Measurements from ENCODE around the gene RNF217. TPM values are rescaled to one million over a fixed set of nuclear protein-coding genes. Genes with fewer than 3 reads are reported as not detected.
A peak's percentile ranks its signal among the peaks of the same experiment; 100 is the strongest.
"Not testable (repeated sequence)": the region's sequence is repeated elsewhere in the genome, so short reads cannot be mapped to it uniquely, and the experiment has no call there.

RNF217 gene, protein sequence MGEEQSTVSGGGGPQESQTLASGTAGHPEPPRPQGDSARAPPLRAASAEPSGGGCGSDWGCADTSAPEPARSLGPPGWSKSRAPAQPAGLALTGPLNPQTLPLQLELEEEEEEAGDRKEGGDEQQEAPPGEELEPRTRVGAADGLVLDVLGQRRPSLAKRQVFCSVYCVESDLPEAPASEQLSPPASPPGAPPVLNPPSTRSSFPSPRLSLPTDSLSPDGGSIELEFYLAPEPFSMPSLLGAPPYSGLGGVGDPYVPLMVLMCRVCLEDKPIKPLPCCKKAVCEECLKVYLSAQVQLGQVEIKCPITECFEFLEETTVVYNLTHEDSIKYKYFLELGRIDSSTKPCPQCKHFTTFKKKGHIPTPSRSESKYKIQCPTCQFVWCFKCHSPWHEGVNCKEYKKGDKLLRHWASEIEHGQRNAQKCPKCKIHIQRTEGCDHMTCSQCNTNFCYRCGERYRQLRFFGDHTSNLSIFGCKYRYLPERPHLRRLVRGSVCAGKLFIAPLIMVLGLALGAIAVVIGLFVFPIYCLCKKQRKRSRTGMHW
- 5.7 and 12.8 TPM in 2 replicates for total RNA-seq (2014; rRNA removed; shearing (Covaris generic); ENCODE audit: low replicate concordance)

GRCh38 chr6:124961777-124962638, at the start of gene RNF217:
Gene RNF217, plus strand, starts transcription at chr6:124962437. Its CDS starts 108 bp downstream, at chr6:124962545.
- DNase-seq (ENCODE audit: low read depth) = peak; percentile 82
- in situ Hi-C loops (cut with HindIII; ENCODE audit: low pct_unique_long_range_greater_than_20kb, low sequenced_read_pairs) = no loop called here

GRCh38 chr6:124913056-124913455, 49.2 kb upstream of the RNF217 start:
- no peak for DNase-seq (ENCODE audit: low read depth)
- in situ Hi-C loops (cut with HindIII; ENCODE audit: low pct_unique_long_range_greater_than_20kb, low sequenced_read_pairs) = no loop called here

- DNase-seq (ENCODE audit: low read depth) = no peak
- in situ Hi-C loops (cut with HindIII; ENCODE audit: low pct_unique_long_range_greater_than_20kb, low sequenced_read_pairs) = no loop called here
Measured at GRCh38 chr6:124917769-124918168, 44.5 kb upstream of the RNF217 start.

DNA sequence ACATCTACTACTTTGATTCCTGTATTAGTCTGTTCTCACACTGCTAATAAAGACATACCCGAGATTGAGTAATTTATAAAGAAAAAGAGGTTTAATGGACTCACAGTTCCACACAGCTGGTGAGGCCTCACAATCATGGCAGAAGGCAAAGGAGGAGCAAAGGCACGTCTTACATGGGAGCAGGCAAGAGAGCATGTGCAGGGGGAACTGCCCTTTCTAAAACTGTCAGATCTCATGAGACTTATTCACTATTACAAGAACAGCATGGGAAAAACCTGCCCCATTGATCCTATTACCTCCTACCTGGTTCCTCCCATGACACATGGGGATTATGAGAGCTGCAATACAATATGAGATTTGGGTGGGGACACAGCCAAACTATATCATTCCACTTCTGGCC, 42.5 kb upstream of the RNF217 start:
- in situ Hi-C loops (cut with HindIII; ENCODE audit: low pct_unique_long_range_greater_than_20kb, low sequenced_read_pairs); DNase-seq (ENCODE audit: low read depth): not testable (repeated sequence)

DNA sequence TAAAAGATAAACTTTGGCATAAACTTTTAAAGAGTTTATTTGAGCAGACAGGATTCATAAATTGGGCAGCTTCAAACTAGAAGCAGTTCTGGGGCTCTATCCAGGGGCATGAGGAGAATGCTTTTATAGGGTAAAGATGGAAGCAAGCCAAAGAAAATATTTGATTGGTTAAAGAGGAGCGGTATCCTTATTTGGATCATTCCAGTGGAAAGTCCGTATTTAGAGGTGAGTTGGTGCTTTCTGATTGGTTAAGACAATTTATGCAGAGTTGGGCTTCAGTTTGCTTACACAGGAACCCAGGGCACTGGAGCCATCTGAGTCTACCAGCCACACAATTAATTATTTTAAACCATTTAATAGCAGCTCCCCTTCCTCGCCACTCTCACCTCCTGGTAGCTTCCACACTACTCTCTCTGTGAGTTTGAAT, 37.9 kb upstream of the RNF217 start:
- peak; percentile 39 for DNase-seq (ENCODE audit: low read depth)
- in situ Hi-C loops (cut with HindIII; ENCODE audit: low pct_unique_long_range_greater_than_20kb, low sequenced_read_pairs) = no loop called here

GRCh38 chr6:124926435-124926834, 35.8 kb upstream of the RNF217 start:
- in situ Hi-C loops (cut with HindIII; ENCODE audit: low pct_unique_long_range_greater_than_20kb, low sequenced_read_pairs) = no loop called here
- no peak for DNase-seq (ENCODE audit: low read depth)

- no peak for DNase-seq (ENCODE audit: low read depth)
- in situ Hi-C loops (cut with HindIII; ENCODE audit: low pct_unique_long_range_greater_than_20kb, low sequenced_read_pairs) = no loop called here
Measured at GRCh38 chr6:124927806-124928205, 34.4 kb upstream of the RNF217 start.

GRCh38 chr6:124928851-124929250, 33.4 kb upstream of the RNF217 start:
- DNase-seq (ENCODE audit: low read depth) = no peak
- in situ Hi-C loops (cut with HindIII; ENCODE audit: low pct_unique_long_range_greater_than_20kb, low sequenced_read_pairs) = no loop called here

DNA sequence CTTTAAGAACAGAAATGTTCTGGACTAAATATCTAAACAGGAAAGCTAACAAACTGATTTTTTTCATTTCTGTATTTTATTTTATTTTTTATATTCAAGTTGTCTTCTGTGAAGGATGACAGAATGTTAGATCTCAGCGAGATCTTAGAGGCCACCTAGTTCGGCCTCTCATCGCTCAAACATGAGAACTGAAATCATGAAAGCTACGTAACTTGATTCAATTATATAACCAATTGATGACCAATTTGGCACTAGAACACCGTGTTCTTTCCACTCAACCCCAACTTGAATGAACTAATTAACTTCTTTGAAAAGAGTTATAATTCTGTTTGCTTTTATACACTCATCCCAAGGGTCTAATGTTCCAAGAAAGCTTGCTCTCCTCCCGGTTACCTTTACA, 24.6 kb upstream of the RNF217 start:
- DNase-seq (ENCODE audit: low read depth) = no peak
- in situ Hi-C loops (cut with HindIII; ENCODE audit: low pct_unique_long_range_greater_than_20kb, low sequenced_read_pairs) = no loop called here

DNA sequence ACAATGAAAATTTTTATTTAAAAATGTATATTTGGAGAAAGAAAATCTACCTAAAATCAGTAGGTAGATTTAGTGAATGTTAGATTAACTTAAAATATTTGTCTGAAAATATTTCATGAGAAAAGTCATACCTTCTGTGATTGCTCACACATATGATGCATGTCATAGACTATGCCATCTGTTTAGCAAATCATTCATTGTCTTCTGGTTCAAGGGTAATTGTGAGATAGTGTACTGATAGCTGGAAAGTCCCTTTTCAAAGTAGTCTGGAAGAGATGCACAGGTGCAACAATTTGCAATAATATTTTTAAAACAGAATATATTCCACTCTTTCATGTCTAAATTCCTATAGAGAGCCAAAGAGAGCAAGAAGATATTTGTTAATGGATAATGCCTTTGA, 21.0 kb upstream of the RNF217 start:
- in situ Hi-C loops (cut with HindIII; ENCODE audit: low pct_unique_long_range_greater_than_20kb, low sequenced_read_pairs) = no loop called here
- no peak for DNase-seq (ENCODE audit: low read depth)

DNA sequence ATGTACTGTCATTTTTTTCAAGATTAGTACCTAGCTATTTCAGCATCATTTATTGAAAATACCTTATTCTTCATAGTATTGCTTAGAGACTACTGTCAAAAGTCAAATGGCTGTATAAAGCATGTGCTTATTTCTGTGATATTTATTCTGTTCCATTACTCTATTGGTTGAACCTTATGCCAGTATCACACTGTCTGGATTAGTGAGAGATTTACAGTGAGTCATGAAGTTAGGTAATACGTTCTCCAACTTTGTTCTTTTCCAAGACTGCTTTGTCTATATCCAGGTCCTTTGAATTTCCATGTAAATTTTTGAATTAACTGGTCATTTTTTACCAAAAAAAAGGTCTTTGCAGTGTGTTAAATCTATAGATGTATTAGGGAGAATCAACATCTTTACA, 18.6 kb upstream of the RNF217 start:
- no peak for DNase-seq (ENCODE audit: low read depth)
- in situ Hi-C loops (cut with HindIII; ENCODE audit: low pct_unique_long_range_greater_than_20kb, low sequenced_read_pairs) = no loop called here

DNA sequence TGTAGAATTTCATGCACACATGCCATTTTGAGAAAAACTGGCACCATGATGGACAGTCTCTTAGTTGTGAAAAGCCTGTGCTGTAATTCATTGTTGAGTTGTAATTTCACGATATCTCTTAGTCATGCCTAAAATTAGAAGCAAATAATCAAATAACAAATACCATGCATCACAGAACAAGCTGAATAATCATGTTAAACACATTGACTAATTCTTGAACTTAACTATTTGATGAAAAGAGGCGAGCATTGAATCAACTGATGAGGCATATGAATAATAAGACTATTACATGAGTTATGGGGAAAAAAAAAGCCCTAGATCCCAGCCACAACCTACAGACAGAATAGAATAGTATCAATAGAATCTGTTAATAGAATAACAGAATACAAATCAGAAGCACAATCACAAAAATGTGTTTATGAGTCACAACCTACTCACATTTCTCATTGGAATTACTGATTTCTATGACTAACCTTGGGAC, 14.2 kb upstream of the RNF217 start:
- no peak for DNase-seq (ENCODE audit: low read depth)
- in situ Hi-C loops (cut with HindIII; ENCODE audit: low pct_unique_long_range_greater_than_20kb, low sequenced_read_pairs) = no loop called here

GRCh38 chr6:124949706-124950105, 12.5 kb upstream of the RNF217 start:
- in situ Hi-C loops (cut with HindIII; ENCODE audit: low pct_unique_long_range_greater_than_20kb, low sequenced_read_pairs) = no loop called here
- no peak for DNase-seq (ENCODE audit: low read depth)

DNA sequence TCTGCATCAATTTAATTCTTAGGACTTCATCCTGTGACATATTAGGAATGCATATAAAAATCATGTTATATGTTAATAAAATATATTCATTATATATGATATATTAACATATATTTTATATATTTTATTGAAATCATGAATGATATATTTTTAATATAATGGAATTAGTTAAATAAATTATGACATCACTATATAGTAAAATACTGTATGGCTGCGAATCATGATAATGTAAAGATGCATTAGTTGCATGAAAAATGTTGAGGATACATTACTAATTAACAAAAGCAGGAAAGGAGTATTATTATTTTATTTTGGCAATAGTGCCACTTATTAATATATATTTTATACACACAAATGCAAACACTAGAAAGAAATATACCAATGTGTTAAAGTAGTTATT, 8.4 kb upstream of the RNF217 start:
- in situ Hi-C loops (cut with HindIII; ENCODE audit: low pct_unique_long_range_greater_than_20kb, low sequenced_read_pairs) = no loop called here
- DNase-seq (ENCODE audit: low read depth) = no peak

DNA sequence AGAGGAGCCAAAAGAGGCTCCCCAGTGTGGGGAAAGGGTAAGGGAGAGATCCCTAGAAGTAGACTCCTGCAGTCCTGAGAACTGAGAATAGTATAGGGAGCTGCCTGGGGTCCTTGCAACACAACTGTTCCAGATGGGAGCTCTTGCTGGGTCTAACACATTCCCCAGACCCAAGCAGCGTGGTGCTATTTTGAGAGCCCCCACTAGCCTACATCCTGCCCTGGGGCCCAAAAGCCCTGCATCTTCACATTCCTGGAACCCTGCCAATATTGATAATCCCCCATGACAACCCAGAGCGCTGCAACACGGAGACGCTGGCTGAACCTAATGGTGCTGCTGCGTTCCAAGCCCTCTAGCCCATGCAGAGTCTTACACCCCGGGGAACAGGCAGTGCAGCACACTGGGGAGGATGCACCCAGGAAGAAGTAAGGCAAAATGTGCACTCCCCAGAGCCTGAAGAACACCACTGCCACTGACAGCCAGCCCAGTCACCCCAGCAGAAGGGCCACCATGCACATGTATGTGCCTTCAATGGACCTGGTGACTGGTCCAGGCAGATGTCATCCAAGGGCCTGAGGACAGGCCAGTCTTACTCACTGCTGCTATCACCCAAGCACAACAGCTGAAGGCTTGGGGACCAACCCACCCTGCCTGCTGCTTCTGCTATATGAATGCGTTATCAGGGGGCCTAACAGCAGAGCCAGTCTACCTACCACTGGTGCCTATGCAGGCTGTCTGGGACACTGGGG, 7.0 kb upstream of the RNF217 start:
- in situ Hi-C loops (cut with HindIII; ENCODE audit: low pct_unique_long_range_greater_than_20kb, low sequenced_read_pairs) = no loop called here
- no peak for DNase-seq (ENCODE audit: low read depth)

DNA sequence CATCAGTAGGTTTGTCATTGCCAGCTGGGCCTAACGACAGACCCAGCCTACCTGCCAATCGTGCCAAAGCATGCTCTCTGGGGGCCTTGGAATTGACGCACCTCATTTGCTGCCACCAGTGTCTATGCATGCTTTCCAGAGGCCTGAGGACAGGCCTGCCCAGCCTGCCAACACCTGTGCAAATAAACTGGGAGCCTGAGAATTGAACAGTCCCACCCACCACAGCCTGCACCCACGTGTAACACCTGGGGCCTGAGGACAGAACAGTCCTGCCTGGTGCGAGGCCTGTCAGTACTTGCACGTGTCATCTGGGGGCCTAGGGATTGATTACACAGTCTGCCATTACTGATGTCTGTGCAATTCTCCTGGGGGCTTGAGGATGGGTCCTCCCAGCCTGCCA, 6.2 kb upstream of the RNF217 start:
- in situ Hi-C loops (cut with HindIII; ENCODE audit: low pct_unique_long_range_greater_than_20kb, low sequenced_read_pairs) = no loop called here
- no peak for DNase-seq (ENCODE audit: low read depth)

DNA sequence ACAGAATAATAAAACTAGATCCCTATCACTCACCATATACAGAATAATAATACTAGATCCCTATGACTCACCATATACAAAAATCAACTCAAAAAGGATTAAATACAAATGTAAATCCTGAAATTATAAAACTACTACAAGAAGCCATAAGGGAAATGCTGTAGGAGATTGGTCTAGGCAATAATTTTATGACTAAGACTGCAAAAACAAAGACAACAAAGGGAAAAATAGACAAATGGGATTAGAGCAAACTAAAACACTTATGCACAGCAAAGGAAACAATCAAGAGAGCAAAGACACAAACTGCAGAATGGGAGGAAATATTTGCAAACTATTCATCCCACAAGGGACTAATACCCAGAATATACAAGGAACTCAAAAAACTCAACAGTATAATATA, 4.1 kb upstream of the RNF217 start:
- in situ Hi-C loops (cut with HindIII; ENCODE audit: low pct_unique_long_range_greater_than_20kb, low sequenced_read_pairs) = no loop called here
- DNase-seq (ENCODE audit: low read depth) = no peak

DNA sequence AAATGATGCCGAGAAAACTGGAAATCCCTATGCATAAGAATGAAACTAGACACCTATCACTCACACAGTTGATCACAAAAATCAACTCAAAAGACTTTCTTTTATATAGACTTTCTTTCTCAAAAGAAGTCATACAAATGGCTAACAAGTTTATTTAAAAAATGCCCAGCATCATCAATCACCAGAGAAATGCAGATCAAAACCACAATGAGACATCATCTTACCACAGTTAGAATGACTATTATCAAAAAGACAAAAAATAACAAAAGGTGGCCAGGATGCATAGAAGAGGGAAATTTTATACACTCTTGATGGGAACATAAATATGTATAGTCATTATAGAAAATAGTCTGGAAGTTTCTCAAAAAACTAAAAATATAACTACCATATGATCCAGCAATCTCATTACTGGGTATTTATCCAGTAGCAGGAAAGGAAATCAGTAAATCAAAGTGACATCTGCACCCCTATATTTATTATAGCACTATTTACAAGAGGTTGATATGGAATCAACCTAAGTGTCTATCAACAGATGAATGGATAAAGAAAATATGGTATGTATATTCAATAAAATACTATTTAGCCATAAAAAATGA, 3.4 kb upstream of the RNF217 start:
- in situ Hi-C loops (cut with HindIII; ENCODE audit: low pct_unique_long_range_greater_than_20kb, low sequenced_read_pairs) = no loop called here
- peak; percentile 75 for DNase-seq (ENCODE audit: low read depth)
